ENCODE results near the gene BIRC7.

DNA sequence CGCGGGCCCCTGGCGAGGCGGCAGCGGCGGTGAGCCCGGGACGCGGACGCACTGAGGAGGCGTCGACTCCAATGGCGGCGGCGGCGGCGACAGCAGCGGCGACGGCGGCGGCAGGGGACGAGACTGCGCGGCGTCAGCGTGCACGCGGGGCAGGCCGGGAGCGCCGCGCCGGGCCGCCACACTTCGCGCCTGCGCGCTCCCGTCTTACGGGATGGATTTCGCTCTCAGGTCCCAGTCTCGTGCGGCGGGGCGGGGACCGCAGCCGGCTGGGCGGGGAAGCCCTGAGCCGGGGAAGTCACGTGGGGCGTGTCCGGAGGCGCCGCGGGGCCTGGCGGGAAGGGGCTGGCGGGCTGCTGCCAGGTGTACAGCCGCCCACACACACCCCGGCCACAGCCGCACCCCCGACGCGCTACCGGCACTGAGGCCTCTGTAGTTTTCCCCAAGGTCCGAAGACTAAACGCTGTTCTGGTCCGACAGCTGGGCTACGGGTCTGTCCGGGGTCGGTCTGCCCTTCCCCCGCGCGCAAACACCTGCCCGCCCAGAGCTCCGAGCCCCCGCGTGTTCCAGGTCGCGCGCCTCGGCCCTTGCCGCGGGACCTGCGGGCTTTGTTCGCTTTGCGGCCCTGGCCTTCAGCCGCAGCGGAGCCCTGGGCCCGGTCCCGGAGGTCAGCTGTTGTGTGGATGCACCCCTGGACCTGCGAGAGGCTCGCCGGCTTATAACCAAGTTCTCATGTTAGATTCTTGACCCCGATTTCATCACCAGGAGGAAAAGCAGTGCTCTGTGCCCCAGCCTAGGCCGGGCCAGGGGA, 19.5 kb upstream of the BIRC7 start, which contains the start of gene YTHDF1:
- TF ChIP-seq, protein P1, sequence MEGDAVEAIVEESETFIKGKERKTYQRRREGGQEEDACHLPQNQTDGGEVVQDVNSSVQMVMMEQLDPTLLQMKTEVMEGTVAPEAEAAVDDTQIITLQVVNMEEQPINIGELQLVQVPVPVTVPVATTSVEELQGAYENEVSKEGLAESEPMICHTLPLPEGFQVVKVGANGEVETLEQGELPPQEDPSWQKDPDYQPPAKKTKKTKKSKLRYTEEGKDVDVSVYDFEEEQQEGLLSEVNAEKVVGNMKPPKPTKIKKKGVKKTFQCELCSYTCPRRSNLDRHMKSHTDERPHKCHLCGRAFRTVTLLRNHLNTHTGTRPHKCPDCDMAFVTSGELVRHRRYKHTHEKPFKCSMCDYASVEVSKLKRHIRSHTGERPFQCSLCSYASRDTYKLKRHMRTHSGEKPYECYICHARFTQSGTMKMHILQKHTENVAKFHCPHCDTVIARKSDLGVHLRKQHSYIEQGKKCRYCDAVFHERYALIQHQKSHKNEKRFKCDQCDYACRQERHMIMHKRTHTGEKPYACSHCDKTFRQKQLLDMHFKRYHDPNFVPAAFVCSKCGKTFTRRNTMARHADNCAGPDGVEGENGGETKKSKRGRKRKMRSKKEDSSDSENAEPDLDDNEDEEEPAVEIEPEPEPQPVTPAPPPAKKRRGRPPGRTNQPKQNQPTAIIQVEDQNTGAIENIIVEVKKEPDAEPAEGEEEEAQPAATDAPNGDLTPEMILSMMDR (IDR thresholded peaks at IDR 0.05), result peak in 1 of 3 experiments; percentile 27
- peak; percentile 81 to 95 for TF ChIP-seq POLR2AphosphoS5 (IDR thresholded peaks at IDR 0.05)
- TF ChIP-seq POLR2A (IDR thresholded peaks at IDR 0.05; ENCODE audit: low read depth), result peak; percentile 69
- TF ChIP-seq EP300 (IDR thresholded peaks at IDR 0.05), result no peak
